Calu3 (cell line): ENCODE results near the gene GPR42. TPM values are rescaled to one million over a fixed set of nuclear protein-coding genes. Genes with fewer than 3 reads are reported as not detected.

Experiments
- BruUV-seq: library from RNA; stranded (reverse); fragments of 400-500 nt; replicated peaks from 2 replicates; lab custom pipeline; 2021; lab: Mats Ljungman, UMichigan
- CTCF ChIA-PET: fragments of 300-600 bp; sonication (Branson Sonifier 250); formaldehyde crosslinking; loops from one replicate; lab custom pipeline; 2022; ENCODE audit warnings: antibody characterized with exemption; lab: Charles Lee
- DNase-seq: peaks from one replicate; pipeline ENCODE4 v3.0.0; 2022
- H3K27ac Mint-ChIP-seq: one replicate; pipeline ENCODE4 v1.8.0; 2022; ENCODE audit warnings: mixed read lengths; ENCODE audit not compliant: unreplicated experiment
- H3K27me3 Mint-ChIP-seq: one replicate; pipeline ENCODE4 v1.8.0; 2022; ENCODE audit warnings: mixed read lengths; ENCODE audit not compliant: unreplicated experiment
- H3K36me3 Mint-ChIP-seq: one replicate; pipeline ENCODE4 v1.8.0; 2022; ENCODE audit warnings: mild to moderate bottlenecking, moderate library complexity, mixed read lengths; ENCODE audit not compliant: insufficient read depth, unreplicated experiment
- H3K4me1 Mint-ChIP-seq: one replicate; pipeline ENCODE4 v1.8.0; 2022; ENCODE audit warnings: mild to moderate bottlenecking, low read depth, mixed read lengths; ENCODE audit not compliant: unreplicated experiment
- H3K4me3 Mint-ChIP-seq: one replicate; pipeline ENCODE4 v1.8.0; 2022; ENCODE audit warnings: mild to moderate bottlenecking, low read depth, moderate library complexity, mixed read lengths; ENCODE audit not compliant: unreplicated experiment
- H3K9me3 Mint-ChIP-seq: one replicate; pipeline ENCODE4 v1.8.0; 2022; ENCODE audit warnings: low read depth, mixed read lengths; ENCODE audit not compliant: unreplicated experiment
- CTCF ChIP-seq: fragments of 200-600 bp; IDR thresholded peaks from one replicate; pipeline ENCODE4 v1.8.0; 2022; ENCODE audit warnings: antibody characterized with exemption; ENCODE audit not compliant: unreplicated experiment
- intact Hi-C: fragments of 100-400 bp; cut with micrococcal nuclease; formaldehyde crosslinking; loops from one replicate; pipeline ENCODE4 v1.10.0; 2022; ENCODE audit not compliant: unreplicated experiment
- total RNA-seq: library from RNA; stranded (reverse); gene quantifications from 2 replicates; pipeline ENCODE4 v1.2.3, GENCODE V29; 2022

GPR42 gene
- total RNA-seq, 1 experiment from 2014 or later = not detected

- BruUV-seq = no TSS peak
- Mint-ChIP-seq H3K27me3 (peaks cover 85% of the 10 kb centered on the region), H3K27ac (no peak overlapping the region)
Observed at GRCh38 chr19:35363711-35364425, 7.0 kb upstream of the GPR42 start.

DNA sequence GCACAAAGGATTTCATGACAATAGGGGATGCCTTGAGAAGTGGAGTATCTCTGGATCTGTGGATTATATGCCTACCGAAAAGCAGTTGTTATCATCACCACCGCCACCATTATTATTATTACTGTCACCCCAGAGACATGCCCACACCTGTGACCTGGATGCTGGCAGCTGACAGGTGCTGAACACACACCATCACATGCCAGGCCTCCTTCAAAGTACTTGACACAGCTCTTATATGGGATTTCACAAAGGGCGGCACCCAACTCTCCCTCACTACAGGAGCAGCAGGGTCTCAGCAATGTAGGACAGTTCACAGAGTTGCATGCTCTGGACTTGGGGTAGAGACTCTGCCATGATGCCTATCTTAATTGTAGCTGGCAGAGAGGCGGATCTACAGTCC, 5.6 kb upstream of the GPR42 start:
- no peak for TF ChIP-seq CTCF
- Mint-ChIP-seq H3K4me1 (no peaks in the 10 kb centered on the region), H3K9me3 (no peaks in the 10 kb centered on the region), H3K27me3 (peaks cover 98% of the 10 kb centered on the region), H3K27ac (no peak overlapping the region), H3K36me3 (no peaks in the 10 kb centered on the region), H3K4me3 (no peak overlapping the region)
- no peak for DNase-seq
- intact Hi-C loops = no loop called here
- BruUV-seq = no TSS peak
- CTCF ChIA-PET = interaction anchor here (0.6 to 1.2 kb wide), 2 partner anchors 12 to 39 kb away, joined by 4 to 8 read pairs; no protein-coding TSS in a partner anchor

More at GRCh38 chr19:35363711-35364425, 7.0 kb upstream of the GPR42 start:
- H3K36me3 Mint-ChIP-seq = no peaks in the 10 kb centered on the region
- TF ChIP-seq CTCF = no peak
- CTCF ChIA-PET = interaction anchor here (1.0 kb wide), 1 partner anchor 11 kb away, joined by 4 read pairs; no protein-coding TSS in a partner anchor
- intact Hi-C loops = no loop called here
- no peaks in the 10 kb centered on the region for H3K4me1 Mint-ChIP-seq
- no peaks in the 10 kb centered on the region for H3K9me3 Mint-ChIP-seq
- no peak overlapping the region for H3K4me3 Mint-ChIP-seq
- DNase-seq = no peak

- Mint-ChIP-seq H3K27me3 (peaks cover 75% of the 10 kb centered on the region), H3K27ac (no peak overlapping the region), H3K4me1 (no peaks in the 10 kb centered on the region), H3K36me3 (no peaks in the 10 kb centered on the region), H3K4me3 (no peak overlapping the region), H3K9me3 (no peaks in the 10 kb centered on the region)
- no peak for DNase-seq
- CTCF ChIA-PET = interaction anchor here (0.7 kb wide), 1 partner anchor 127 kb away, joined by 6 read pairs; no protein-coding TSS in a partner anchor
- no peak for TF ChIP-seq CTCF
- no TSS peak for BruUV-seq
- intact Hi-C loops = no loop called here
Observed at GRCh38 chr19:35368378-35368777, 2.5 kb upstream of the GPR42 start.

- Mint-ChIP-seq H3K27ac (no peak overlapping the region), H3K4me1 (no peaks in the 10 kb centered on the region), H3K4me3 (no peak overlapping the region), H3K36me3 (no peaks in the 10 kb centered on the region), H3K27me3 (peaks cover 75% of the 10 kb centered on the region), H3K9me3 (no peaks in the 10 kb centered on the region)
- BruUV-seq = no TSS peak
- CTCF ChIA-PET = no interaction called here
- no peak for TF ChIP-seq CTCF
- intact Hi-C loops = no loop called here
- DNase-seq = no peak
Observed at GRCh38 chr19:35369522-35369921, 1.3 kb upstream of the GPR42 start.
